Liver (tissue), 9 donors: ENCODE results near the gene FAM228B. TPM values are rescaled to one million over a fixed set of nuclear protein-coding genes. Genes with fewer than 3 reads are reported as not detected.
"Not testable (repeated sequence)": the region's sequence is repeated elsewhere in the genome, so short reads cannot be mapped to it uniquely, and the experiment has no call there.

Experiments used
- DNase-seq: peaks from one replicate; pipeline ENCODE4 v3.0.0-alpha.2; 2017; ENCODE audit warnings: low spot score
- H3K27ac ChIP-seq, 2 donors: one replicate each; pipeline ENCODE4 v1.7.0; 2013; ENCODE audit warnings: inconsistent platforms in 2 of 2, low read length in 2 of 2, control low read depth in 1 of 2, low read depth in 1 of 2, mild to moderate bottlenecking in 1 of 2
- H3K27me3 ChIP-seq, 4 donors: one replicate each; pipeline versions ENCODE4 v1.6.1 to v1.7.0; 2013; ENCODE audit warnings: low read length in 3 of 4, inconsistent platforms in 1 of 4, mild to moderate bottlenecking in 1 of 4, moderate library complexity in 1 of 4; ENCODE audit not compliant: control insufficient read depth in 4 of 4, insufficient read depth in 4 of 4
- H3K36me3 ChIP-seq, 4 donors: one replicate each; pipeline versions ENCODE4 v1.6.1 to v1.7.0; 2013; ENCODE audit warnings: low read length in 3 of 4, mild to moderate bottlenecking in 3 of 4, low read depth in 1 of 4, moderate library complexity in 1 of 4; ENCODE audit not compliant: control insufficient read depth in 4 of 4, insufficient read depth in 3 of 4
- H3K4me1 ChIP-seq, 4 donors: one replicate each; pipeline versions ENCODE4 v1.6.1 to v1.7.0; 2013; ENCODE audit warnings: low read length in 3 of 4, mild to moderate bottlenecking in 3 of 4, moderate library complexity in 1 of 4; ENCODE audit not compliant: control insufficient read depth in 4 of 4, insufficient read depth in 4 of 4
- H3K4me3 ChIP-seq, 3 donors: one replicate each; pipeline versions ENCODE4 v1.6.1 to v1.7.0; 2013; ENCODE audit warnings: low read length in 3 of 3, control low read depth in 1 of 3, low read depth in 1 of 3, mild to moderate bottlenecking in 1 of 3
- H3K9ac ChIP-seq, 2 donors: one replicate each; pipeline ENCODE4 v1.7.0; 2013; ENCODE audit warnings: low read length in 2 of 2, mild to moderate bottlenecking in 2 of 2, moderate library complexity in 2 of 2, control low read depth in 1 of 2, low read depth in 1 of 2
- H3K9me3 ChIP-seq, 4 donors: one replicate each; pipeline versions ENCODE4 v1.6.1 to v1.7.0; 2013; ENCODE audit warnings: low read length in 3 of 4; ENCODE audit not compliant: control insufficient read depth in 4 of 4
- EGR1 ChIP-seq, 2 donors: IDR thresholded peaks; 2 replicates each; pipeline ENCODE4 v1.6.1; 2016 to 2018; ENCODE audit warnings: antibody characterized with exemption in 2 of 2, low read depth in 2 of 2
- FOXA1 ChIP-seq: IDR thresholded peaks from 2 replicates; pipeline ENCODE4 v1.6.1; 2016; ENCODE audit warnings: antibody characterized with exemption
- FOXA2 ChIP-seq: IDR thresholded peaks from 2 replicates; pipeline ENCODE4 v1.6.1; 2016; ENCODE audit warnings: antibody characterized with exemption
- GABPA ChIP-seq, 2 donors: IDR thresholded peaks in 1 of 2; conservative IDR thresholded peaks in 1 of 2; 2 replicates each; pipeline ENCODE4 v1.6.1; 2016; ENCODE audit warnings: antibody characterized with exemption in 2 of 2, mild to moderate bottlenecking in 1 of 2, moderate library complexity in 1 of 2
- HNF4A ChIP-seq, 2 donors: conservative IDR thresholded peaks; 2 replicates each; pipeline ENCODE4 v1.6.1; 2016; ENCODE audit warnings: antibody characterized with exemption in 2 of 2, mild to moderate bottlenecking in 2 of 2
- HNF4G ChIP-seq: IDR thresholded peaks from 2 replicates; pipeline ENCODE4 v1.6.1; 2016; ENCODE audit warnings: antibody characterized with exemption
- JUND ChIP-seq, 2 donors: IDR thresholded peaks; 2 replicates each; pipeline ENCODE4 v1.6.1; 2016; ENCODE audit warnings: antibody characterized with exemption in 2 of 2
- NR2F2 ChIP-seq: IDR thresholded peaks from 2 replicates; pipeline ENCODE4 v1.6.1; 2016; ENCODE audit warnings: antibody characterized with exemption
- RAD21 ChIP-seq, 2 donors: IDR thresholded peaks; 2 replicates each; pipeline ENCODE4 v1.6.1; 2016; ENCODE audit warnings: antibody characterized with exemption in 2 of 2, mild to moderate bottlenecking in 2 of 2
- RXRA ChIP-seq, 2 donors: IDR thresholded peaks; 2 replicates each; pipeline ENCODE4 v1.6.1; 2017 to 2018; ENCODE audit warnings: antibody characterized with exemption in 2 of 2, mild to moderate bottlenecking in 1 of 2
- SP1 ChIP-seq: IDR thresholded peaks from 2 replicates; pipeline ENCODE4 v1.6.1; 2018; ENCODE audit warnings: antibody characterized with exemption, mild to moderate bottlenecking
- TAF1 ChIP-seq: conservative IDR thresholded peaks from 2 replicates; pipeline ENCODE4 v1.6.1; 2016; ENCODE audit warnings: antibody characterized with exemption, mild to moderate bottlenecking
- YY1 ChIP-seq: IDR thresholded peaks from 2 replicates; pipeline ENCODE4 v1.6.1; 2016; ENCODE audit warnings: antibody characterized with exemption, mild to moderate bottlenecking
- WGBS: extraction: QIAGEN DNeasy Blood & Tissue Kit; methylation state at CpG from one replicate; pipeline ENCODE4 v1.1.7; 2013; 5-methylcytosine and 5-hydroxymethylcytosine counted together
- polyA plus RNA-seq, 2 donors: library from polyadenylated mRNA; stranded (reverse) in 1 of 2; unstranded in 1 of 2; fragments of 200-250 nt in 1 of 2; fragments of >200 nt in 1 of 2; fragmentation: Nextera tagmentation in 1 of 2; extraction: Ambion mirVana in 1 of 2; gene quantifications; one replicate each; pipeline versions ENCODE4 v1.2.1 to v1.2.3, GENCODE V29; 2013 to 2015
- total RNA-seq, 2 donors: library from RNA; depleted of rRNA; stranded (reverse); fragments of >200 nt; gene quantifications; one replicate each; pipeline ENCODE4 v1.2.3, GENCODE V29; 2014
- TF ChIP-seq, protein P1 (sequence below): IDR thresholded peaks from 2 replicates; pipeline ENCODE4 v1.6.1; 2016; ENCODE audit warnings: antibody characterized with exemption, mild to moderate bottlenecking
- TF ChIP-seq, protein P2 (sequence below): IDR thresholded peaks from 2 replicates; pipeline ENCODE4 v1.6.1; 2016; ENCODE audit warnings: antibody characterized with exemption
- TF ChIP-seq, protein P3 (sequence below): IDR thresholded peaks from 2 replicates; pipeline ENCODE4 v1.6.1; 2016; ENCODE audit warnings: antibody characterized with exemption
- TF ChIP-seq, protein P4 (sequence below): IDR thresholded peaks from 2 replicates; pipeline ENCODE4 v1.6.1; 2016; ENCODE audit warnings: antibody characterized with exemption
- TF ChIP-seq, protein P5 (sequence below): fragments of 150-350 bp; IDR thresholded peaks from 2 replicates; pipeline ENCODE4 v1.5.1; 2017; ENCODE audit warnings: improper control_type of control experiment, low read depth, low read length; ENCODE audit not compliant: missing input control
- donor health status: healthy.
- donor health status: healthy.
- donor health status: healthy.
- donor health status: healthy.
- donor health status: healthy.

Gene FAM228B
- total and polyA plus RNA-seq, 4 donors, result 0.68 to 4.2 (median 3.8) TPM

DNA sequence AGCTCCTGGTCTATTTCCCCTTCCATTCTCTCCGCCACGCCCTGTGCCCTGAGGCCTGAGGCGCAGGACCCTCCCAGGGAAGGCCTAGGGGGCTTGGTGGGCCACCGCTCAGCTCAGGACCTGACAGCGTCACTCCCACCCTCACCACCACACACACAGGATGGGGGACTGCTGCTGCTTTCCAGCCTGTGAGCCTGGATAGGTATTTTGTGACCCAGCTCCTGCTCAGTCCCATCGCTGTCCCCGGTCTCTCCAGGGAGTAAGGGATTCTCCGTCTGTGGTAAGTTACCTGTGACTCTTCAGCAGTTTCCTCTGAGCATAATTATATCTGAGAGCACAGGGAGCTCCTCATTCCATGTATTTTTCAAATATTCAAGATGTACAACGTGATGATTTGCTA is 67.9 kb downstream of the FAM228B start (continued):
- TF ChIP-seq, protein P1, sequence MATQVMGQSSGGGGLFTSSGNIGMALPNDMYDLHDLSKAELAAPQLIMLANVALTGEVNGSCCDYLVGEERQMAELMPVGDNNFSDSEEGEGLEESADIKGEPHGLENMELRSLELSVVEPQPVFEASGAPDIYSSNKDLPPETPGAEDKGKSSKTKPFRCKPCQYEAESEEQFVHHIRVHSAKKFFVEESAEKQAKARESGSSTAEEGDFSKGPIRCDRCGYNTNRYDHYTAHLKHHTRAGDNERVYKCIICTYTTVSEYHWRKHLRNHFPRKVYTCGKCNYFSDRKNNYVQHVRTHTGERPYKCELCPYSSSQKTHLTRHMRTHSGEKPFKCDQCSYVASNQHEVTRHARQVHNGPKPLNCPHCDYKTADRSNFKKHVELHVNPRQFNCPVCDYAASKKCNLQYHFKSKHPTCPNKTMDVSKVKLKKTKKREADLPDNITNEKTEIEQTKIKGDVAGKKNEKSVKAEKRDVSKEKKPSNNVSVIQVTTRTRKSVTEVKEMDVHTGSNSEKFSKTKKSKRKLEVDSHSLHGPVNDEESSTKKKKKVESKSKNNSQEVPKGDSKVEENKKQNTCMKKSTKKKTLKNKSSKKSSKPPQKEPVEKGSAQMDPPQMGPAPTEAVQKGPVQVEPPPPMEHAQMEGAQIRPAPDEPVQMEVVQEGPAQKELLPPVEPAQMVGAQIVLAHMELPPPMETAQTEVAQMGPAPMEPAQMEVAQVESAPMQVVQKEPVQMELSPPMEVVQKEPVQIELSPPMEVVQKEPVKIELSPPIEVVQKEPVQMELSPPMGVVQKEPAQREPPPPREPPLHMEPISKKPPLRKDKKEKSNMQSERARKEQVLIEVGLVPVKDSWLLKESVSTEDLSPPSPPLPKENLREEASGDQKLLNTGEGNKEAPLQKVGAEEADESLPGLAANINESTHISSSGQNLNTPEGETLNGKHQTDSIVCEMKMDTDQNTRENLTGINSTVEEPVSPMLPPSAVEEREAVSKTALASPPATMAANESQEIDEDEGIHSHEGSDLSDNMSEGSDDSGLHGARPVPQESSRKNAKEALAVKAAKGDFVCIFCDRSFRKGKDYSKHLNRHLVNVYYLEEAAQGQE, result no peak
- TF ChIP-seq HNF4G (no peak), GABPA (IDR thresholded peaks at IDR 0.05 in 1 of 2, conservative IDR thresholded peaks at IDR 0.05 in 1 of 2) (no peak), JUND (IDR thresholded peaks at IDR 0.05) (no peak), EGR1 (IDR thresholded peaks at IDR 0.05; ENCODE audit: low read depth in 2 of 2) (no peak), RAD21 (IDR thresholded peaks at IDR 0.05) (no peak), TAF1 (no peak), HNF4A (conservative IDR thresholded peaks at IDR 0.05) (no peak), SP1 (no peak), FOXA1 (no peak), YY1 (no peak)
- TF ChIP-seq, protein P2, sequence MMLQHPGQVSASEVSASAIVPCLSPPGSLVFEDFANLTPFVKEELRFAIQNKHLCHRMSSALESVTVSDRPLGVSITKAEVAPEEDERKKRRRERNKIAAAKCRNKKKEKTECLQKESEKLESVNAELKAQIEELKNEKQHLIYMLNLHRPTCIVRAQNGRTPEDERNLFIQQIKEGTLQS, result no peak

DNA sequence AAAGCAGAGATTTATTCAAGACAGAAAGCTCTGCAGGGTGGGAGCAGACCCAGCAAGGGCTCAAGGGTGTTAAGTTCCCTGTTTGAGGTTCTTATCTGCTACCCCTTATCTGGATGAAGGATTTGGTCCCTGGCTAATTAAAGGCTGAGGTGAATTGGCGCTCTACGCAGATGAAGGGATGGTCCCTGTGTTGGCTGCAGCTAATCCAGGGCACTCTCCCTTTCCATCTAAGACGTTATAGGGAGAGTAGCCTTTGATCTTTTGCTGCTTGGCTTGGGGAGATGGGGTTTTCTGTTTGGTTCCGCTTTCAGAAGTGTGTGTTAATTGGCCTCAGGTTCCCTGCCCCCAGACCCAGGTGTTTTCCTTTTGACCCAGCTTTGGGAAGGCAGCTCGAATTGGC is 68.6 kb downstream of the FAM228B start:
- no peak for DNase-seq
- H3K4me1 ChIP-seq, result no peaks in the 10 kb centered on the region
- no peak overlapping the region for H3K27ac ChIP-seq
- H3K4me3 ChIP-seq, result no peak overlapping the region
- H3K9ac ChIP-seq, result no peak overlapping the region
- H3K36me3 ChIP-seq, result no peaks in the 10 kb centered on the region
- 68% methylated on average over 5 of the region's 5 CpGs for WGBS
- no peaks in the 10 kb centered on the region for H3K9me3 ChIP-seq
- no peaks in the 10 kb centered on the region for H3K27me3 ChIP-seq
- TF ChIP-seq TAF1 (no peak), GABPA (IDR thresholded peaks at IDR 0.05 in 1 of 2, conservative IDR thresholded peaks at IDR 0.05 in 1 of 2) (no peak), HNF4A (conservative IDR thresholded peaks at IDR 0.05) (no peak), YY1 (no peak), RXRA (IDR thresholded peaks at IDR 0.05) (no peak), FOXA2 (no peak), FOXA1 (no peak), JUND (IDR thresholded peaks at IDR 0.05) (no peak), SP1 (no peak), HNF4G (no peak), EGR1 (IDR thresholded peaks at IDR 0.05; ENCODE audit: low read depth in 2 of 2) (no peak), NR2F2 (no peak), RAD21 (IDR thresholded peaks at IDR 0.05) (no peak)
- TF ChIP-seq, protein P3, sequence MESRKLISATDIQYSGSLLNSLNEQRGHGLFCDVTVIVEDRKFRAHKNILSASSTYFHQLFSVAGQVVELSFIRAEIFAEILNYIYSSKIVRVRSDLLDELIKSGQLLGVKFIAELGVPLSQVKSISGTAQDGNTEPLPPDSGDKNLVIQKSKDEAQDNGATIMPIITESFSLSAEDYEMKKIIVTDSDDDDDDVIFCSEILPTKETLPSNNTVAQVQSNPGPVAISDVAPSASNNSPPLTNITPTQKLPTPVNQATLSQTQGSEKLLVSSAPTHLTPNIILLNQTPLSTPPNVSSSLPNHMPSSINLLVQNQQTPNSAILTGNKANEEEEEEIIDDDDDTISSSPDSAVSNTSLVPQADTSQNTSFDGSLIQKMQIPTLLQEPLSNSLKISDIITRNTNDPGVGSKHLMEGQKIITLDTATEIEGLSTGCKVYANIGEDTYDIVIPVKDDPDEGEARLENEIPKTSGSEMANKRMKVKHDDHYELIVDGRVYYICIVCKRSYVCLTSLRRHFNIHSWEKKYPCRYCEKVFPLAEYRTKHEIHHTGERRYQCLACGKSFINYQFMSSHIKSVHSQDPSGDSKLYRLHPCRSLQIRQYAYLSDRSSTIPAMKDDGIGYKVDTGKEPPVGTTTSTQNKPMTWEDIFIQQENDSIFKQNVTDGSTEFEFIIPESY, result no peak
- TF ChIP-seq, protein P2, result no peak
- TF ChIP-seq, protein P4, sequence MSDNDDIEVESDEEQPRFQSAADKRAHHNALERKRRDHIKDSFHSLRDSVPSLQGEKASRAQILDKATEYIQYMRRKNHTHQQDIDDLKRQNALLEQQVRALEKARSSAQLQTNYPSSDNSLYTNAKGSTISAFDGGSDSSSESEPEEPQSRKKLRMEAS, result no peak
- TF ChIP-seq, protein P1, result no peak
- TF ChIP-seq, protein P5, sequence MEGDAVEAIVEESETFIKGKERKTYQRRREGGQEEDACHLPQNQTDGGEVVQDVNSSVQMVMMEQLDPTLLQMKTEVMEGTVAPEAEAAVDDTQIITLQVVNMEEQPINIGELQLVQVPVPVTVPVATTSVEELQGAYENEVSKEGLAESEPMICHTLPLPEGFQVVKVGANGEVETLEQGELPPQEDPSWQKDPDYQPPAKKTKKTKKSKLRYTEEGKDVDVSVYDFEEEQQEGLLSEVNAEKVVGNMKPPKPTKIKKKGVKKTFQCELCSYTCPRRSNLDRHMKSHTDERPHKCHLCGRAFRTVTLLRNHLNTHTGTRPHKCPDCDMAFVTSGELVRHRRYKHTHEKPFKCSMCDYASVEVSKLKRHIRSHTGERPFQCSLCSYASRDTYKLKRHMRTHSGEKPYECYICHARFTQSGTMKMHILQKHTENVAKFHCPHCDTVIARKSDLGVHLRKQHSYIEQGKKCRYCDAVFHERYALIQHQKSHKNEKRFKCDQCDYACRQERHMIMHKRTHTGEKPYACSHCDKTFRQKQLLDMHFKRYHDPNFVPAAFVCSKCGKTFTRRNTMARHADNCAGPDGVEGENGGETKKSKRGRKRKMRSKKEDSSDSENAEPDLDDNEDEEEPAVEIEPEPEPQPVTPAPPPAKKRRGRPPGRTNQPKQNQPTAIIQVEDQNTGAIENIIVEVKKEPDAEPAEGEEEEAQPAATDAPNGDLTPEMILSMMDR, result no peak

DNA sequence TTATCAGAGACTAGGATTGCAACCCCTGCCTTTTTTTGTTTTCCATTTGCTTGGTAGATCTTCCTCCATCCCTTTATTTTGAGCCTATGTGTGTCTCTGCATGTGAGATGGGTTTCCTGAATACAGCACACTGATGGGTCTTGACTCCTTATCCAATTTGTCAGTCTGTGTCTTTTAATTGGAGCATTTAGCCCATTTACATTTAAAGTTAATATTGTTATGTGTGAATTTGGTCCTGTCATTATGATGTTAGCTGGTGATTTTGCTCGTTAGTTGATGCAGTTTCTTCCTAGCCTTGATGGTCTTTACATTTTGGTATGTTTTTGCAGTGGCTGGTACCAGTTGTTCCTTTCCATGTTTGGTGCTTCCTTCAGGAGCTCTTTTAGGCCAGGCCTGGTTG is 73.9 kb downstream of the FAM228B start:
- WGBS, result 79% methylated on average over 1 of the region's 1 CpG
- not testable (repeated sequence) for H3K36me3 ChIP-seq, H3K9me3 ChIP-seq, H3K27ac ChIP-seq, H3K27me3 ChIP-seq, H3K4me1 ChIP-seq, H3K4me3 ChIP-seq, DNase-seq, H3K9ac ChIP-seq
